Transverse colon (tissue), 4 donors: ENCODE measurements around the gene CDKN2D. TPM values are rescaled to one million over a fixed set of nuclear protein-coding genes. Genes with fewer than 3 reads are reported as not detected.
"Not testable (repeated sequence)": the region's sequence is repeated elsewhere in the genome, so short reads cannot be mapped to it uniquely, and the experiment has no call there.

ENCODE experiments used
- DNase-seq: peaks from one replicate; pipeline ENCODE4 v3.0.0-alpha.2; 2019
- H3K27ac ChIP-seq, 4 donors: fragments of 200-600 bp; sonication (generic); 2 replicates each; pipeline ENCODE4 v1.5.1; 2016 to 2018; ENCODE audit warnings: inconsistent platforms in 4 of 4
- H3K27me3 ChIP-seq: fragments of 200-600 bp; sonication (generic); 2 replicates; pipeline ENCODE4 v1.5.1; 2017; ENCODE audit warnings: inconsistent platforms
- H3K36me3 ChIP-seq, 4 donors: fragments of 200-600 bp; sonication (generic); 2 replicates each; pipeline ENCODE4 v1.5.1; 2017 to 2019; ENCODE audit warnings: inconsistent platforms in 4 of 4
- H3K4me1 ChIP-seq, 4 donors: fragments of 200-600 bp; sonication (generic); 2 replicates each; pipeline ENCODE4 v1.5.1; 2017 to 2020; ENCODE audit warnings: inconsistent platforms in 4 of 4
- H3K4me3 ChIP-seq, 4 donors: fragments of 200-600 bp; sonication (generic); 1 replicate in 1 of 4; 2 replicates in 3 of 4; pipeline versions ENCODE4 v1.5.1 to v1.6.1; 2017 to 2019; ENCODE audit warnings: inconsistent platforms in 4 of 4
- H3K9me3 ChIP-seq, 2 donors: fragments of 200-600 bp; sonication (generic); 2 replicates each; pipeline ENCODE4 v1.5.1; 2017 to 2019; ENCODE audit warnings: inconsistent platforms in 2 of 2
- CTCF ChIP-seq, 5 experiments: fragments of 200-600 bp in 3 of 5; fragments of 450-650 bp in 2 of 5; sonication (generic) in 3 of 5; IDR thresholded peaks; 1 replicate in 2 of 5; 2 replicates in 3 of 5; pipeline ENCODE4 v1.5.1; 2016 to 2017; ENCODE audit warnings: antibody characterized with exemption in 5 of 5, inconsistent platforms in 3 of 5, mild to moderate bottlenecking in 2 of 5, moderate library complexity in 1 of 5
- EP300 ChIP-seq: sonication (generic); formaldehyde crosslinking; IDR thresholded peaks from one replicate; pipeline ENCODE4 v1.6.1; 2017; ENCODE audit warnings: antibody characterized with exemption, low read depth
- POLR2A ChIP-seq: fragments of 450-650 bp; IDR thresholded peaks from one replicate; pipeline ENCODE4 v1.6.1; 2016; ENCODE audit warnings: antibody characterized with exemption, mild to moderate bottlenecking, moderate library complexity
- POLR2AphosphoS5 ChIP-seq, 3 donors: sonication (generic); formaldehyde crosslinking; IDR thresholded peaks; one replicate each; pipeline ENCODE4 v1.6.1; 2016; ENCODE audit warnings: antibody characterized with exemption in 3 of 3
- WGBS, 2 donors: methylation state at CpG; one replicate each; pipeline ENCODE4 v1.1.5; 2018; ENCODE audit warnings: low coverage in 1 of 2; 5-methylcytosine and 5-hydroxymethylcytosine counted together
- in situ Hi-C, 4 donors: fragments of 200-750 bp; cut with MboI; loops; one replicate each; pipeline versions ENCODE4 v1.15.0 to v1.15.1; 2017; ENCODE audit warnings: low sequenced_read_pairs in 3 of 4, low pct_ligation_motif_present in 1 of 4, low pct_unique_long_range_greater_than_20kb in 1 of 4
- intact Hi-C: fragments of 100-400 bp; cut with DNase I; formaldehyde crosslinking; loops from one replicate; pipeline ENCODE4 v1.15.1; 2023; ENCODE audit warnings: low total_unique reads
- total RNA-seq, 4 donors: library from RNA; depleted of rRNA; stranded (reverse); fragments of >200 nt; gene quantifications; one replicate each; pipeline ENCODE4 v1.1.0, GENCODE V29; 2016

The CDKN2D gene
- total RNA-seq, 4 donors from 2014 or later, result 4.9 to 11.4 (median 7.1) TPM

- 0 to 20% methylated on average over 1 to 21 of the region's 22 CpGs for WGBS, 2 donors
- TF ChIP-seq CTCF (IDR thresholded peaks at IDR 0.05) (no peak), EP300 (no peak), POLR2A (peak; percentile 48), POLR2AphosphoS5 (IDR thresholded peaks at IDR 0.05) (peak in 1 of 3 donors; percentile 10)
- Histone ChIP-seq H3K4me3 (peak overlapping the region; percentile 82 to 99 (median 94)), H3K36me3 (peaks cover 0 to 18% (median 2%) of the 10 kb centered on the region in 4 donors), H3K4me1 (peaks cover 4 to 26% (median 17%) of the 10 kb centered on the region in 4 donors), H3K9me3 (no peaks in the 10 kb centered on the region), H3K27me3 (peaks cover 4% of the 10 kb centered on the region), H3K27ac (peak overlapping the region; percentile 92 to 98 (median 96))
- intact Hi-C loops, result no loop called here
- DNase-seq, result peak; percentile 81
- in situ Hi-C loops, result no loop called here
Measured at GRCh38 chr19:10544242-10544752, 24.5 kb downstream of the CDKN2D start.

- TF ChIP-seq CTCF (IDR thresholded peaks at IDR 0.05) (no peak), POLR2AphosphoS5 (IDR thresholded peaks at IDR 0.05) (peak in 2 of 3 donors; percentile 88 to 89), POLR2A (peak; percentile 77), EP300 (no peak)
- in situ Hi-C loops, result no loop called here
- WGBS, 2 donors, result 1% methylated on average over 39 of the region's 79 CpGs; no CpG with 5 or more reads in 1 of the 2 donors
- Histone ChIP-seq H3K27ac (peak within 1 kb of the TSS; percentile 92 to 98 (median 96)), H3K27me3 (peaks cover 8% of the 10 kb centered on the region), H3K36me3 (peaks cover 0 to 11% (median 0%) of the 10 kb centered on the region in 4 donors), H3K9me3 (no peaks in the 10 kb centered on the region), H3K4me1 (peaks cover 4 to 25% (median 17%) of the 10 kb centered on the region in 4 donors), H3K4me3 (peak within 1 kb of the TSS; percentile 82 to 99 (median 94))
- DNase-seq, result peak; percentile 94
- intact Hi-C loops, result no loop called here
Measured at GRCh38 chr19:10543420-10544241, 25.1 kb downstream of the CDKN2D start, which contains the start of gene ATG4D. Gene ATG4D, plus strand, starts transcription at chr19:10543904. Its CDS starts 187 bp downstream, at chr19:10544091.

- WGBS, 2 donors, result 48 to 60% methylated on average over 1 to 8 of the region's 8 CpGs
- no peaks in the 10 kb centered on the region for H3K9me3 ChIP-seq
- peaks cover 8% of the 10 kb centered on the region for H3K27me3 ChIP-seq
- H3K4me1 ChIP-seq, result peaks cover 4 to 25% (median 17%) of the 10 kb centered on the region in 4 donors
- no peak for TF ChIP-seq POLR2AphosphoS5 (IDR thresholded peaks at IDR 0.05)
- TF ChIP-seq EP300, result no peak
- no peak for TF ChIP-seq POLR2A
- no peak for TF ChIP-seq CTCF (IDR thresholded peaks at IDR 0.05)
- in situ Hi-C loops, result no loop called here
- peak overlapping the region; percentile 92 to 98 (median 96) for H3K27ac ChIP-seq
- H3K4me3 ChIP-seq, result peak overlapping the region in 3 of 4 donors; percentile 92 to 99 (median 97)
- intact Hi-C loops, result no loop called here
- peaks cover 0 to 7% (median 0%) of the 10 kb centered on the region in 4 donors for H3K36me3 ChIP-seq
- DNase-seq, result no peak
Measured at GRCh38 chr19:10543059-10543419, 25.7 kb downstream of the CDKN2D start.

GRCh38 chr19:10539016-10539415 is 29.8 kb downstream of the CDKN2D start:
- DNase-seq, H3K27ac ChIP-seq, H3K9me3 ChIP-seq, intact Hi-C loops, H3K4me3 ChIP-seq, in situ Hi-C loops, H3K36me3 ChIP-seq, H3K4me1 ChIP-seq: not testable (repeated sequence)
- 59 to 80% methylated on average over 1 to 9 of the region's 9 CpGs for WGBS, 2 donors
- H3K27me3 ChIP-seq, result peaks cover 10% of the 10 kb centered on the region
